Fibroblast of skin of back (primary cell): ENCODE results near the gene ATP1A1.

ENCODE experiments used
- DNase-seq: peaks from one replicate; pipeline ENCODE4 v3.0.0-alpha.2; 2013

The ATP1A1 gene

GRCh38 chr1:116345011-116345410 lies 28.0 kb upstream of the ATP1A1 start:
- no peak for DNase-seq

GRCh38 chr1:116345843-116346242 lies 27.2 kb upstream of the ATP1A1 start:
- DNase-seq: no peak

DNA sequence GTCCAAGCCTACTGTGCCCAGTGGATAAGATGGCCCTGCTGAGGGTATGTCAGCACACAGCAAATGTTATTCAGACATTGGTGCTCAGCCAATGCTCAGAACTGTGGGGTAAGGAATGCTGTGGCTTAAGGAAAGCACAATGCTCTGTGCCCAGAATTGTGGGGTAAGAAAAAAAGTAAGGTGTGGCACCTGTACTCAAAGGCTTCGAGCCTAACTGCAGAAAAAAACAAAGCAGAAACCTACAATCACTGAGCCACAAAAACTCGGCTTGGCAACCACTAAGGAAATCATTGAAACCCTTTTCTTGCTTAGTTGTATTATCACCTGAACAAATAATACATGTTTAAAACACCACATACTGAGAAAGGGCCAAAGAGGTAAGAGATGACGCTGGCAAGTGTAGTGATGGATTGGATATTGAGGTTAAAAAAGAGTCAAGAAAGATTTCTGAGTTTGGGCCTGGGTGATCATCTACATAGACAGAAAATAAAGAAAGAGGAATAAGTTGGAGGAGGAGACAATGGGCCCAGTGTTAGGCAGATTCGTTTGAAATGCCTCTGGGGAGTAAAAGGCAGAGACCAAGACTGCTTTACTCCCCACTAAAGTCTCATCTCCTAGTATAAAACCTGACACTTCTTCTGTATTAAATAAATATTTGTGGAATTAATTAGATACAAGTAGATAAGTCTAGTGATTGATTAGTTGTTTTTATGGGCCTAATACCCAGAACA lies 25.9 kb upstream of the ATP1A1 start:
- no peak for DNase-seq

DNA sequence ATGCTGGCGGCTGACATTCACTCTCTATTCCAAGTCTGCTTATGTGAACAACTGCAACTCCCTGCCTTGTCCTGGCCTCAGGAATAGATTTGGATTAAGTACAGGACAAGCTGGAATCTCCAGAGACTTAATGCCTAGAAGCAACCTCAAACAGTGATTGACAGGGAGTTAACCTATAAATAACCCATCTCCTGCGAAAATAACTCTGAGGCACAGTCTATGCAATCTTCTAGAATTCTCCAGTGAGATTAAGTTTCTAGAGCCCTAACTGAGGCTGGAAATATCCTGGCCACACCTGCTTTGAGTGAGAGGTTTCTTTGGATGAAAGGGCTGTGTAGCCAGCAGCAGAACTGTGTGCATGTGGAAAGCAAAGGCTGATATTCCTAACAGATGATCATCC lies 25.3 kb upstream of the ATP1A1 start:
- no peak for DNase-seq

GRCh38 chr1:116350097-116350645 lies 22.9 kb upstream of the ATP1A1 start:
- DNase-seq: no peak

GRCh38 chr1:116351914-116352313 lies 21.1 kb upstream of the ATP1A1 start:
- DNase-seq: no peak

DNA sequence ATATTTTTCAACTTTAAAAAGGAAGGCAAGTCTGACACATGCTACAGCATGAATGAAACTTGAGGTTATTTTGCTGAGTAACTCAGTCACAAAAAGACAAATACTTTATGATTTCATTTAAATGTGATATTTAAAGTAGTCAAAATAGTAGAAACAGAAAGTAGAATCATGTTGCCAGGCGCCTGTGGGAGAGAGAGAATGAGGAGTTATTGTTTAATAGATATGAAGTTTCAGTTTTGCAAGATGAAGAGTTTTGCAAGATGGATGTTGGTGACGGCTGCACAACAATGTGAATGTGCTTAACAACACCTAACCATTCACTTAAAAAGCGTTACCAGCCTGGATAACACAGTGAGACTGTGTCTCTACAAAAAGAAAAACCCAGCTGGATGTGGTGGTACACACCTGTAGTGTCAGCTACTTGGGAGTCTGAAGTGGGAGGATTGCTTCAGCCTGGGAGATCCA lies 20.7 kb upstream of the ATP1A1 start:
- no peak for DNase-seq

DNA sequence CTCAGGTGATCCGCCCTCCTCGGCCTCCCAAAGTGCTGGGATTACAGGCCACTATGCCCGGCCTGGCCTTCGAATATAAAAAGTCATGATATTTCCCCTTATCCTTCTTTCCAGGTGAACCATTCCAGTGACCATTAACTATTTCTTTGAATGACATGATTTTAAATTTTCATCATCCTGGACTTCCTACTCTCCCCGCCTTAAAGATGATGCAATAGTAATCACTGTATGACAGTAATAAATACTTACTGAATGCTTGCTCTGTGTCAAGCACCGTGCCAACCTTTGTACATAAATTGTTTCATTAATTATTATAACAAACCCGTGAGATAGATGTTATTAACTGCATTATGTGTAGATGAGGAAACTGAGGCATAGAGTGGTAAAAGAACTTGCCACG lies 19.9 kb upstream of the ATP1A1 start:
- no peak for DNase-seq

DNA sequence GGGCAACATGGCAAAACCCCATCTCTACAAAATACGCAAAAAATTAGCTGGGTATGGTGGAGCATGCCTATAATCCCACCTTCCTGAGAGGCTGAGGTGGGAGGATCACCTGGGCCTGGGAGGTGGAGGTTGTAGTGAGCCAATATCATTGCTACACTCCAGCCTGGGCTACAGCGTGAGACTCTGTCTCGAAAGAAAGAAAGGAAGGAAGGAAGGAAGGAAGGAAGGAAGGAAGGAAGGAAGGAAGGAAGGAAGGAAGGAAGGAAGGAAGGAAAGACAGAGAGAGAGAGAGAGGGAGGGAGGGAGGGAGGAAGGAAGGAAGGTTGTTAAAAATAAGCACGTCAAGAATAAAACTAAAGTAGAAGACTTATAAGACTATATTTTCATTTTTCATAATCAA lies 17.0 kb upstream of the ATP1A1 start:
- DNase-seq: no peak

GRCh38 chr1:116356673-116357072 lies 16.4 kb upstream of the ATP1A1 start:
- DNase-seq: peak; percentile 29

DNA sequence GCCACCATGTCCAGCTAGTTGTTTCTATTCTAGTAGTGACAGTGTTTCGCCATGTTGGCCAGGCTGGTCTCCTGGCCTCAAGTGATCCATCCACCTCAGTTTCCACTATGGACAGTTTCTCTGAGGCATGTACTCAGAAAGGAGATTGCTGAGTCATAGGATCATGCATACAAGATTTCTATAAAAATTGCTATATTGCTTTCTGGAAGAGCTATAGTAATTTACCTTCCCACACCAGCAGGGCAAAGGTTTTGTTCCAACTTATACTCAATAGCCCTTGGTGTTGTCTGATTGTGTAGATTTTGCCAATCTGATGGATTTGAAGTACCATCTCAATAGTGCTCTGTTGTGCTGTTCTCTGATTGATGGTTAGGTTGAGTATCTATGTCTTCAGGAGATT lies 15.6 kb upstream of the ATP1A1 start:
- DNase-seq: no peak

DNA sequence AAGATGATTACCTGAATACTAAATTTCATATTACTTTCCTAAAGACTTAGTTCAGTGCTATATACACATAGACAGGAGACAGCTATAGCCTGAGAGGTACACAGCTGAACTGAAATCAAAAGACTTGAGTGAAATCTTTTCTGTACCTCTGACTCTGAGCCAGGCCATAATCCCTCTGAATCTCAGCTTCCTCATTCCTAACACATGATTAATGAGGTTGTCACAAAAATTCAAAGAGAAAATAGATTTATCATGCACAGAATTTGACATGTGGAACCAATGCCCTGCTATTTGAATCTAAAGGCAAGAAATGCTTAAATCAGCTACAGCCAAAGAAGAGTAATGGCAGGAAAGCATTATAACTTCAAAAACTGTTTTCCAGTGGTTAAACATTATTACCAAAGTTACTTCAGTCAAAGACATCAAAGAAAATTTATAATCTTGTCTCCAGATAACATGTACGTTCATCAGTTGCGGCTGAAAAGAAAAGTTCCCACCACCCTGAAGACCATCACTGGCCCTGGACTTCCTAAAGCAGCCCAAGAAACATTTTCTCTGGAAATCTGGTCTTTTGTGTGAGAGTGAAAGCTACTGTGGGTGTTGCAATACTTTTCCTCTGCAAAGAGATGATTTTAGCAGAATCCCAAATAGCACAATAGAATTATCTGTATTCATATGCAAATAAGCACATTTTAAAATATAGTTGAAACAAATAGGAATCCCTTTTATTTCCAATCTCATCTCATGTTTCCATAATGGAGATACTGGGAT lies 13.8 kb upstream of the ATP1A1 start:
- peak; percentile 49 for DNase-seq

GRCh38 chr1:116359871-116360270 lies 13.2 kb upstream of the ATP1A1 start:
- no peak for DNase-seq

DNA sequence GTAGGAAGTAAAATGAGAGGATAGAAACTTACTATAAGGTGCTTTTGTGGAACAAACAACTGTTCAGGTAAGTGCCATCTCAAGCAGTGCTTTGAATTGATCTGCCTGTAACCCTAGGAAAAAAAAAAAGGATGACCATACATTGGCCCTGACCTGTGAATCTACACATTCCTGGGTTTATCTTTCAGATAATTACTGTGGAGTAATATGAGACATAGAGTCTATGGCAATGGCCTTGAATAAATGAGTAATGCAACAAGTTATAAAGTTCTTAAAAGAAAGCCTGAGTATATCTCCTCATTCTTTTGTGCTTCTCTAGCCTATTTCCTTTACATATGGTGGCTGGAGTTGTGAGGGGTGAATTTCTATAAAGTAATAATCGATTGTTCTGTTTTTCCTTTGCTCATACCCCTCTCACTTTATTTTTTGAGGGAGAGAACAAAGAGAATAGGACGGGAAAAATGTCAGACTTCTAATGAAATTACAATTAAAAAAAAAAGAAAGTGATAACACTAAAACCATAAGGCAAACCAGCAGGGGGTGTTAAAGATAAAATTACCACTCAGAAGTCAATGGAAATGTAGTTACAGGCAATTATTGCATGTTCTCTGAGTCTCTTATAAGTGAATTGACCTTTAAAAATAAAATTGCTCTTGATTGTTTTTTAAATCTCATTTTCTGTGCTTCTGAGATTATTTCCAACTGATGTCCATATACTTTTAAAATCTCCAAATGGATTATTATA lies 12.4 kb upstream of the ATP1A1 start:
- DNase-seq: peak; percentile 27

GRCh38 chr1:116361648-116362047 lies 11.4 kb upstream of the ATP1A1 start:
- DNase-seq: no peak

GRCh38 chr1:116362050-116362449 lies 11.0 kb upstream of the ATP1A1 start:
- no peak for DNase-seq

DNA sequence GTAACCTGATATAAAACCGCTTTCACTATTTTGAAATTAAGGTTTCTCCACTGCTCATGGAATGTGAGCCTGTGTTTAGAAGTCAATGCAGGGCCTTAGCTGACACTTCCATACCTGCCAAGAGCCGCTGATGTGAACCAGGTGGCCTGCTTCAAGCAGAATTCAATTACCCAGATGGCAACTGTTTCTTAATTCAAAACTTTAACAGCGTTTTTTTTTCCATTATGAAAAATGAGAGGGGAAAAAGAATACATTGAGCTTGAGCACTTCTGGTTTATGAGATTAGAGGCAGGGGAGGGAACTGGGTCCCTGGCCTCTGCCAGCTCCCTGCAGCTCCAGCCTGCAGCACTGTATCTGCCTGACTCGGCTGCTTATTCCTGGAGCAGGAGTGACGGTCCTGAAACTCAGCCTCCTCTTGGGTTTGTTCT lies 7.7 kb upstream of the ATP1A1 start:
- no peak for DNase-seq

DNA sequence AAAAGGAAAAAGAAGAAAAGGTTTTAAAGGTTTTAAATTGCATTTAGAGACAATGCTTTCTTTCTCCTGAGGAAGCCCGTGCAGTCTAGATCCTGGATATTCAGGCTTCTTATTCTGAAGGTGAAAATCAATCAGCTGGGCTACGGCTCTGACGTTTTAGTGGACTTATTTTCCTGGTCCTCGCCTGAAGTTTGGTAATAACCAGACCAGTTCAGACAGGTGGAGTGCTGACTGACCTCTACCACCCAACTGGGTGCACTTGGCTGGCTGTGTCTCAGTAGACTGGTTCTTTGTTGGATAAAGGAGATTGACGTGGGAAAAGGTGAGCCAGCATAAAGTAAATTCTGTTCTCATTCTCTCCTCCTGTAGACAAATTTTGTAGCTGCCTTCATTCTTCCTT lies 7.2 kb upstream of the ATP1A1 start:
- no peak for DNase-seq

DNA sequence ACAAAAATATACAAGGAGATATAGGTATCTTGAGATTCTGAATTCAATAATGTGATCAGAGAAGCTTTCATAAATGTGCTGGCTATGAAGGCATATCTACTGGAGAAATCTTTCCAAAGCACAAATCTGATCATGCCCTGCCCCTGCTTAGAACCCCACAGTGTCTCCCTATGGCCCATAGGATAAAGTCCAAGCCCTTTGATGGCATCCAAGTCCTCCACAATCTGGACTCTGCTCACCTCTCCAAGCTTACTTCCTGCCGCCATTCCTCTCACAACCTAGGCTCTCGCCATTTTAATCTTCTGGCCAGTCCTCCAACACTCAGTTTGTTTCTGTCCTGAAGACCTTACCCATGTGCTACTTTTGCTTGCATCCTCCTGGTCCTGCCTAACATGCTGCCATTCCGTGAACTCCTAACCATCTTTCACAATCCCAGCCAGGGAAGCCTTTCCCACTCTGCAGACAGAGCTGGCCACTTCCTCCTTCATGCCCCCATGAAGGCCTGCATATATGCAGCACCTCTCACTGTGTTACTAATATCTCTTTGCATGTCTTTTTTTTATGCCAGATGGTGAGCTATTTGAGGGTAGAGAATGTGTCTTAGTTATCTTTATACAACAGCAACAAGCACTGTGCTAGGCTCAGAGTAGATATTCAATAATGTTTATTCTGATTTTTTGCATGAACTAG lies 5.6 kb upstream of the ATP1A1 start:
- DNase-seq: no peak

DNA sequence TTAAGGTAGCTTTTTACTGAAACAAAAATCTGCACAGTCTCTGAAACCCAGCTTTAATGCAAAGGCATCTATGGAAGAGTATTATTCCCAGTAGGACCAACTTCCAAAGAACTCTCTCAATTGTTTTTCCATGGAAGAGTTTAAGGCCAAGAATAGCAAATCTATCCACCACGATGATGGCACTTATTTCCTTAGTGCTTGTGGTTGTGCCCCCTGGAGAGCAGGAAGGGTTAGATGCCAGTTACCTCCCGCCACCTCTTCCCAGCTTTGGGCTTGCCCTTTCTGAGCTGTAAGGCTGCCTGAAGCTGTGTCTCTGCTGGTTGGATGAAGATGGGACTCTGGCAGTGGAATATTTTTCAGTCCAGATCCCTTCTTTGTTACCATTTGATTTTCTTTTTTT lies 4.8 kb upstream of the ATP1A1 start:
- DNase-seq: peak; percentile 68

- no peak for DNase-seq
These were observed 2.9 kb upstream of the ATP1A1 start for GRCh38 chr1:116370181-116370580.

- DNase-seq: no peak
These were observed 1.3 kb upstream of the ATP1A1 start for GRCh38 chr1:116371752-116372151.
